ENCODE results near the gene DKC1. TPM values are rescaled to one million over a fixed set of nuclear protein-coding genes. Genes with fewer than 3 reads are reported as not detected.

The DKC1 gene
- total and polyA plus RNA-seq, 2 donors (not counting 3 experiments of a cell fraction or from before 2014, with no cell fraction given), result 28.6 to 69.1 TPM

GRCh38 chrX:154731881-154732280, 30.8 kb upstream of the DKC1 start:
- Histone ChIP-seq H3K4me2 (ENCODE audit: insufficient read depth, low read length) (no peak overlapping the region), H3K79me2 (ENCODE audit: control insufficient read depth, insufficient read depth, low read length) (no peaks in the 10 kb centered on the region), H3K4me3 (replicated peaks in 1 of 3; ENCODE audit: insufficient read depth in 1 of 3, low read depth in 1 of 3, low read length in 3 of 3) (no peak overlapping the region), H3K4me1 (ENCODE audit: control insufficient read depth, extremely low read depth, insufficient read depth, low read length) (peaks cover 95% of the 10 kb centered on the region), H4K20me1 (replicated peaks; ENCODE audit: control insufficient read depth, extremely low read depth, insufficient read depth, low read length) (no peaks in the 10 kb centered on the region), H2AFZ (ENCODE audit: low read depth, low read length) (no peak overlapping the region), H3K36me3 (ENCODE audit: control insufficient read depth in 2 of 2, extremely low read depth in 1 of 2, insufficient read depth in 2 of 2, low read length in 2 of 2) (no peaks in the 10 kb centered on the region), H3K27ac (ENCODE audit: insufficient read depth, low read depth, low read length) (no peak overlapping the region), H3K9me3 (replicated peaks; ENCODE audit: control insufficient read depth, insufficient read depth, low read length) (no peaks in the 10 kb centered on the region), H3K9ac (replicated peaks; ENCODE audit: extremely low read depth, insufficient read depth, low read length) (no peak overlapping the region), H3K9me1 (replicated peaks; ENCODE audit: control insufficient read depth, extremely low read depth, insufficient read depth, low read length) (no peaks in the 10 kb centered on the region), H3K27me3 (ENCODE audit: control insufficient read depth in 2 of 2, insufficient read depth in 2 of 2, low read length in 2 of 2) (no peaks in the 10 kb centered on the region)
- intact Hi-C loops (cut with micrococcal nuclease), result no loop called here
- POLR2A ChIA-PET, result no interaction called here
- FAIRE-seq (no peak), DNase-seq (ENCODE audit: low read depth, low spot score) (no peak)
- no peak for TF ChIP-seq MYC (IDR thresholded peaks at IDR 0.05; ENCODE audit: low read depth, low read length)
- TF ChIP-seq, protein P1, sequence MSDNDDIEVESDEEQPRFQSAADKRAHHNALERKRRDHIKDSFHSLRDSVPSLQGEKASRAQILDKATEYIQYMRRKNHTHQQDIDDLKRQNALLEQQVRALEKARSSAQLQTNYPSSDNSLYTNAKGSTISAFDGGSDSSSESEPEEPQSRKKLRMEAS (IDR thresholded peaks at IDR 0.05; ENCODE audit: insufficient read depth, insufficient read length), result no peak
- TF ChIP-seq, protein P2, sequence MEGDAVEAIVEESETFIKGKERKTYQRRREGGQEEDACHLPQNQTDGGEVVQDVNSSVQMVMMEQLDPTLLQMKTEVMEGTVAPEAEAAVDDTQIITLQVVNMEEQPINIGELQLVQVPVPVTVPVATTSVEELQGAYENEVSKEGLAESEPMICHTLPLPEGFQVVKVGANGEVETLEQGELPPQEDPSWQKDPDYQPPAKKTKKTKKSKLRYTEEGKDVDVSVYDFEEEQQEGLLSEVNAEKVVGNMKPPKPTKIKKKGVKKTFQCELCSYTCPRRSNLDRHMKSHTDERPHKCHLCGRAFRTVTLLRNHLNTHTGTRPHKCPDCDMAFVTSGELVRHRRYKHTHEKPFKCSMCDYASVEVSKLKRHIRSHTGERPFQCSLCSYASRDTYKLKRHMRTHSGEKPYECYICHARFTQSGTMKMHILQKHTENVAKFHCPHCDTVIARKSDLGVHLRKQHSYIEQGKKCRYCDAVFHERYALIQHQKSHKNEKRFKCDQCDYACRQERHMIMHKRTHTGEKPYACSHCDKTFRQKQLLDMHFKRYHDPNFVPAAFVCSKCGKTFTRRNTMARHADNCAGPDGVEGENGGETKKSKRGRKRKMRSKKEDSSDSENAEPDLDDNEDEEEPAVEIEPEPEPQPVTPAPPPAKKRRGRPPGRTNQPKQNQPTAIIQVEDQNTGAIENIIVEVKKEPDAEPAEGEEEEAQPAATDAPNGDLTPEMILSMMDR (IDR thresholded peaks at IDR 0.05; ENCODE audit: extremely low read depth in 1 of 2, insufficient read depth in 1 of 2, low read depth in 1 of 2, low read length in 2 of 2), result no peak
- TF ChIP-seq FOS (IDR thresholded peaks at IDR 0.05; ENCODE audit: borderline replicate concordance, insufficient read depth, low read length), result no peak
- no peak for TF ChIP-seq POLR2A (IDR thresholded peaks at IDR 0.05; ENCODE audit: low read depth, low read length)
- CTCF ChIA-PET, result interaction anchor here (0.6 to 4.7 kb wide), 2 partner anchors 12 to 17 kb away, joined by 4 to 26 read pairs; no protein-coding TSS in a partner anchor
- BruUV-seq (replicated peaks), result no TSS peak
- dilution Hi-C loops (cut with MboI; ENCODE audit: extremely low pct_ligation_motif_present, low sequenced_read_pairs), result no loop called here

All from endothelial cell of umbilical vein (primary cell).